ENCODE measurements around the gene ESYT3.
"Not testable (repeated sequence)": the region's sequence is repeated elsewhere in the genome, so short reads cannot be mapped to it uniquely, and the experiment has no call there.

The ESYT3 gene

GRCh38 chr3:138494607-138494929 lies 60.2 kb downstream of the ESYT3 start:
- DNase-seq (ENCODE audit: extremely low read depth, low read depth) = no peak
- TF ChIP-seq, protein P1, sequence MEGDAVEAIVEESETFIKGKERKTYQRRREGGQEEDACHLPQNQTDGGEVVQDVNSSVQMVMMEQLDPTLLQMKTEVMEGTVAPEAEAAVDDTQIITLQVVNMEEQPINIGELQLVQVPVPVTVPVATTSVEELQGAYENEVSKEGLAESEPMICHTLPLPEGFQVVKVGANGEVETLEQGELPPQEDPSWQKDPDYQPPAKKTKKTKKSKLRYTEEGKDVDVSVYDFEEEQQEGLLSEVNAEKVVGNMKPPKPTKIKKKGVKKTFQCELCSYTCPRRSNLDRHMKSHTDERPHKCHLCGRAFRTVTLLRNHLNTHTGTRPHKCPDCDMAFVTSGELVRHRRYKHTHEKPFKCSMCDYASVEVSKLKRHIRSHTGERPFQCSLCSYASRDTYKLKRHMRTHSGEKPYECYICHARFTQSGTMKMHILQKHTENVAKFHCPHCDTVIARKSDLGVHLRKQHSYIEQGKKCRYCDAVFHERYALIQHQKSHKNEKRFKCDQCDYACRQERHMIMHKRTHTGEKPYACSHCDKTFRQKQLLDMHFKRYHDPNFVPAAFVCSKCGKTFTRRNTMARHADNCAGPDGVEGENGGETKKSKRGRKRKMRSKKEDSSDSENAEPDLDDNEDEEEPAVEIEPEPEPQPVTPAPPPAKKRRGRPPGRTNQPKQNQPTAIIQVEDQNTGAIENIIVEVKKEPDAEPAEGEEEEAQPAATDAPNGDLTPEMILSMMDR (IDR thresholded peaks at IDR 0.05; ENCODE audit: low read depth, low read length) = no peak

- DNase-seq (ENCODE audit: extremely low read depth, low read depth) = not testable (repeated sequence)
These were observed 61.2 kb downstream of the ESYT3 start for GRCh38 chr3:138495638-138496037.

- TF ChIP-seq, protein P1 (IDR thresholded peaks at IDR 0.05; ENCODE audit: low read depth, low read length) = no peak
- no peak for DNase-seq (ENCODE audit: extremely low read depth, low read depth)
These were observed 62.0 kb downstream of the ESYT3 start for GRCh38 chr3:138496436-138496835.

DNA sequence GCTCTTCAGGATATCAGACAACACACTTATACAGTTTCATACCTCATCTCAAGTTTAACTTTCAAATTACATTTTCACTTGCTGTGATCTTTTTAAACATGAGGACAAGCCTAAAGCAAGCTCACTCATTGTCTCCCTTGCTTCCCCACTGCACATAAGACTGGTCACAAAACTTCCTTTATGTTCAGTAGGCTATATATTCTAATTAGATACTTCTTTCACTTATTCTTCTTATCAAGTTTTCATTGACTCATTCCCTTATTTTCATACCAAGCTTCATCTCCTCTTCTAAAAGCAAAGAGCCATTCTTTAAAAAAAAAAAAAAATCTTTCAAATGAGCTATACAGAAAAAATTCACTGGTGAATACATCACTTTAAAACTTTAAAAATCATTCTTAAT lies 62.6 kb downstream of the ESYT3 start:
- no peak for DNase-seq (ENCODE audit: extremely low read depth, low read depth)
- TF ChIP-seq, protein P1 (IDR thresholded peaks at IDR 0.05; ENCODE audit: low read depth, low read length) = no peak

- TF ChIP-seq, protein P1 (IDR thresholded peaks at IDR 0.05; ENCODE audit: low read depth, low read length) = no peak
- DNase-seq (ENCODE audit: extremely low read depth, low read depth) = no peak
These were observed 63.4 kb downstream of the ESYT3 start for GRCh38 chr3:138497851-138498250.

GRCh38 chr3:138498991-138499390 lies 64.6 kb downstream of the ESYT3 start:
- TF ChIP-seq, protein P1 (IDR thresholded peaks at IDR 0.05; ENCODE audit: low read depth, low read length) = no peak
- DNase-seq (ENCODE audit: extremely low read depth, low read depth) = no peak

- TF ChIP-seq, protein P1 (IDR thresholded peaks at IDR 0.05; ENCODE audit: low read depth, low read length) = no peak
- DNase-seq (ENCODE audit: extremely low read depth, low read depth) = no peak
These were observed 73.1 kb downstream of the ESYT3 start for GRCh38 chr3:138507524-138507923.

GRCh38 chr3:138509586-138509985 lies 75.2 kb downstream of the ESYT3 start:
- TF ChIP-seq, protein P1 (IDR thresholded peaks at IDR 0.05; ENCODE audit: low read depth, low read length) = no peak
- DNase-seq (ENCODE audit: extremely low read depth, low read depth) = no peak
